PC-9 (cell line): ENCODE data around the gene SFT2D2. TPM values are rescaled to one million over a fixed set of nuclear protein-coding genes. Genes with fewer than 3 reads are reported as not detected.
A peak's percentile ranks its signal among the peaks of the same experiment; 100 is the strongest.

Experiments
- Bru-seq: library from RNA; stranded (reverse); fragments of 400-500 nt; gene quantifications from one replicate; lab custom pipeline; 2021; lab: Mats Ljungman, UMichigan
- BruChase-seq, 2 experiments: library from RNA; stranded (reverse); fragments of 400-500 nt; gene quantifications; one replicate each; lab custom pipeline; 2021; lab: Mats Ljungman, UMichigan
- BruUV-seq: library from RNA; stranded (reverse); fragments of 400-500 nt; replicated peaks from 2 replicates; lab custom pipeline; 2021; lab: Mats Ljungman, UMichigan
- CTCF ChIA-PET: fragments of 300-600 bp; sonication (Branson Sonifier 250); formaldehyde crosslinking; loops from one replicate; lab custom pipeline; 2022; ENCODE audit warnings: antibody characterized with exemption; lab: Charles Lee
- POLR2A ChIA-PET: fragments of 300-600 bp; sonication (Branson Sonifier 250); formaldehyde crosslinking; loops from one replicate; lab custom pipeline; 2022; ENCODE audit warnings: antibody characterized with exemption; ENCODE audit not compliant: unreplicated experiment; lab: Charles Lee
- DNase-seq, 2 experiments: peaks; one replicate each; pipeline versions ENCODE4 v3.0.0 to v3.0.0-alpha.2; 2015 to 2022; ENCODE audit warnings: mixed read lengths in 1 of 2
- H2AFZ ChIP-seq: fragments of 200-600 bp; sonication (generic); 2 replicates; pipeline ENCODE4 v1.8.1; 2017; ENCODE audit warnings: antibody characterized with exemption
- H3F3A ChIP-seq: fragments of 200-600 bp; sonication (generic); 2 replicates; pipeline ENCODE4 v1.8.1; 2017; ENCODE audit warnings: antibody characterized with exemption, mild to moderate bottlenecking, low read depth; ENCODE audit not compliant: insufficient read depth
- H3K27ac ChIP-seq: fragments of 200-600 bp; sonication (generic); 2 replicates; pipeline ENCODE4 v1.6.1; 2016; ENCODE audit warnings: mixed run types
- H3K27me3 ChIP-seq: fragments of 200-600 bp; sonication (generic); 2 replicates; pipeline ENCODE4 v1.6.1; 2016; ENCODE audit warnings: low read depth, mixed run types; ENCODE audit not compliant: insufficient read depth
- H3K36me3 ChIP-seq: fragments of 200-600 bp; sonication (generic); 2 replicates; pipeline ENCODE4 v1.6.1; 2016; ENCODE audit warnings: low read depth, mixed run types
- H3K4me1 ChIP-seq: fragments of 200-600 bp; sonication (generic); replicated peaks from 2 replicates; pipeline ENCODE4 v1.6.1; 2016; ENCODE audit warnings: mixed run types; ENCODE audit not compliant: insufficient read depth
- H3K4me2 ChIP-seq: fragments of 200-600 bp; sonication (generic); 2 replicates; pipeline ENCODE4 v1.6.1; 2017; ENCODE audit warnings: mixed run types
- H3K4me3 ChIP-seq: fragments of 200-600 bp; sonication (generic); 2 replicates; pipeline ENCODE4 v1.6.1; 2016; ENCODE audit warnings: mixed run types
- H3K79me2 ChIP-seq: fragments of 200-600 bp; sonication (generic); 2 replicates; pipeline ENCODE4 v1.6.1; 2017; ENCODE audit warnings: low read depth, mixed run types
- H3K9me2 ChIP-seq: fragments of 200-600 bp; sonication (generic); 2 replicates; pipeline ENCODE4 v1.8.1; 2017; ENCODE audit warnings: mild to moderate bottlenecking; ENCODE audit not compliant: insufficient read depth
- H3K9me3 ChIP-seq: fragments of 200-600 bp; sonication (generic); 2 replicates; pipeline ENCODE4 v1.8.1; 2016; ENCODE audit warnings: low read depth; ENCODE audit not compliant: insufficient read depth
- H4K20me1 ChIP-seq: fragments of 200-600 bp; sonication (generic); 2 replicates; pipeline ENCODE4 v1.8.1; 2017; ENCODE audit not compliant: insufficient read depth
- CTCF ChIP-seq: fragments of 200-600 bp; sonication (generic); conservative IDR thresholded peaks from 2 replicates; pipeline ENCODE4 v1.6.1; 2017; ENCODE audit warnings: mixed run types, antibody characterized with exemption, mild to moderate bottlenecking, moderate library complexity
- EZH2 ChIP-seq: fragments of 200-600 bp; sonication (generic); IDR thresholded peaks from 2 replicates; pipeline ENCODE4 v1.8.0; 2017; ENCODE audit warnings: antibody characterized with exemption, low read depth
- intact Hi-C: fragments of 100-400 bp; cut with micrococcal nuclease; formaldehyde crosslinking; loops from one replicate; pipeline ENCODE4 v1.10.0; 2022; ENCODE audit not compliant: unreplicated experiment
- long read RNA-seq: library from polyadenylated mRNA; stranded (forward); transcript quantifications from one replicate; pipeline ENCODE4 v2.0.0, GENCODE V29; 2022
- total RNA-seq: library from RNA; stranded (reverse); gene quantifications from 2 replicates; pipeline ENCODE4 v1.2.3, GENCODE V29; 2021

SFT2D2 gene
- total RNA-seq (54.4 and 66.8 TPM in 2 replicates), Bru-seq, nascent RNA (percentile 87 among the genes with signal in this experiment), BruChase-seq, experiment 1, labeled RNA remaining after a 2-hour chase (percentile 97 among the genes with signal in this experiment), BruChase-seq, experiment 2, labeled RNA remaining after a 6-hour chase (percentile 98 among the genes with signal in this experiment)
- long read RNA-seq, full-length matches to known transcripts: 11 of 18 reads
- long read RNA-seq, partial matches to known transcripts: 0 of 18 reads
- long read RNA-seq, other reads (novel, unspliced or antisense): 7 of 18 reads

GRCh38 chr1:168225476-168226190, at the start of gene SFT2D2:
SFT2D2 (plus strand) TSS chr1:168226004; CDS start chr1:168226080, 76 bp downstream.
- no peaks in the 10 kb centered on the region for H3K9me2 ChIP-seq
- H3K79me2 ChIP-seq: peaks cover 46% of the 10 kb centered on the region
- peak within 1 kb of the TSS; percentile 93 for H3K4me2 ChIP-seq
- H3K9me3 ChIP-seq: no peaks in the 10 kb centered on the region; the same call in 1 of the 2 replicates
- BruUV-seq: TSS peak; percentile 97
- no peaks in the 10 kb centered on the region for H4K20me1 ChIP-seq
- peak within 1 kb of the TSS; percentile 88 for H3K4me3 ChIP-seq
- no peaks in the 10 kb centered on the region for H3K27me3 ChIP-seq
- peaks cover 18% of the 10 kb centered on the region; the same call in 1 of the 2 replicates for H3F3A ChIP-seq
- intact Hi-C loops: loop anchor here (2.0 to 10.0 kb wide), 2 partner anchors 47 to 141 kb away; partner anchors contain the start of gene TIPRL
- peaks cover 63% of the 10 kb centered on the region for H3K4me1 ChIP-seq
- peak within 1 kb of the TSS; percentile 99 for H2AFZ ChIP-seq
- ChIA-PET CTCF (interaction anchor here (0.6 to 0.8 kb wide), 2 partner anchors 8 to 112 kb away, joined by 3 to 7 read pairs; no protein-coding TSS in a partner anchor), POLR2A (interaction anchor here (0.6 to 0.7 kb wide), 2 partner anchors 9 to 510 kb away, joined by 5 to 12 read pairs; no protein-coding TSS in a partner anchor)
- DNase-seq: peak; percentile 63 to 78
- H3K36me3 ChIP-seq: no peaks in the 10 kb centered on the region; the same call in 1 of the 2 replicates
- TF ChIP-seq EZH2 (no peak), CTCF (no peak)
- H3K27ac ChIP-seq: peak within 1 kb of the TSS; percentile 70

- H3K4me1 ChIP-seq: peaks cover 40% of the 10 kb centered on the region
- TSS peak; percentile 82 for BruUV-seq
- intact Hi-C loops: loop anchor here (2.0 kb wide), 1 partner anchor 49 kb away; the partner anchor contains the start of gene SFT2D2
- no peaks in the 10 kb centered on the region for H3K36me3 ChIP-seq
- H3K9me3 ChIP-seq: no peaks in the 10 kb centered on the region; the same call in 1 of the 2 replicates
- H2AFZ ChIP-seq: peak overlapping the region; percentile 80; the same call in 1 of the 2 replicates
- ChIA-PET POLR2A (no interaction called here), CTCF (no interaction called here)
- H4K20me1 ChIP-seq: no peaks in the 10 kb centered on the region
- H3K27me3 ChIP-seq: no peaks in the 10 kb centered on the region
- TF ChIP-seq EZH2: no peak
- TF ChIP-seq CTCF: no peak
- DNase-seq: no peak
- no peaks in the 10 kb centered on the region for H3K9me2 ChIP-seq
- H3K4me2 ChIP-seq: peak overlapping the region; percentile 95
- H3K27ac ChIP-seq: peak overlapping the region; percentile 65
- H3K79me2 ChIP-seq: peaks cover 41% of the 10 kb centered on the region
- peaks cover 26% of the 10 kb centered on the region for H3F3A ChIP-seq
- peak overlapping the region; percentile 87 for H3K4me3 ChIP-seq
Observed at GRCh38 chr1:168178227-168178637, 47.6 kb upstream of the SFT2D2 start.
